ENCODE measurements around the gene CREG2. TPM values are rescaled to one million over a fixed set of nuclear protein-coding genes. Genes with fewer than 3 reads are reported as not detected.

The CREG2 gene
- total RNA-seq = not detected

GRCh38 chr2:101387151-101387834, at the start of gene CREG2:
Gene CREG2 (minus strand): TSS chr2:101387503. CDS start chr2:101387457, 46 bp downstream.
- ATAC-seq = peak; percentile 18 to 47
- Histone ChIP-seq H3K4me3 (peak within 1 kb of the TSS; percentile 34 to 48 (median 41)), H3K36me3 (no peaks in the 10 kb centered on the region), H3K4me1 (peaks cover 0 to 6% of the 10 kb centered on the region in 2 donors), H3K27ac (no peak within 1 kb of the TSS), H3K27me3 (peaks cover 21 to 33% (median 31%) of the 10 kb centered on the region in 3 donors), H3K9me3 (no peaks in the 10 kb centered on the region)
- DNase-seq = peak in 1 of 2 donors; percentile 19
- no peak for TF ChIP-seq POLR2A (IDR thresholded peaks at IDR 0.05)
- peak in 3 of 5 experiments; percentile 27 to 47 (median 27) for TF ChIP-seq CTCF (IDR thresholded peaks at IDR 0.05 in 4 of 5, conservative IDR thresholded peaks at IDR 0.05 in 1 of 5)
- intact Hi-C loops (cut with DNase I; ENCODE audit: low total_unique reads) (no loop called here), in situ Hi-C loops (cut with MboI; ENCODE audit: low sequenced_read_pairs in 4 of 4) (no loop called here)

GRCh38 chr2:101435001-101435862, 47.9 kb upstream of the CREG2 start:
- H3K27me3 ChIP-seq = no peaks in the 10 kb centered on the region
- no peaks in the 10 kb centered on the region for H3K9me3 ChIP-seq
- H3K4me1 ChIP-seq = no peaks in the 10 kb centered on the region
- no peak overlapping the region for H3K27ac ChIP-seq
- in situ Hi-C loops (cut with MboI; ENCODE audit: low sequenced_read_pairs in 4 of 4) = no loop called here
- intact Hi-C loops (cut with DNase I; ENCODE audit: low total_unique reads) = no loop called here
- DNase-seq (no peak), ATAC-seq (no peak)
- H3K4me3 ChIP-seq = no peak overlapping the region
- no peaks in the 10 kb centered on the region for H3K36me3 ChIP-seq
- TF ChIP-seq CTCF (IDR thresholded peaks at IDR 0.05 in 4 of 5, conservative IDR thresholded peaks at IDR 0.05 in 1 of 5) (no peak), POLR2A (IDR thresholded peaks at IDR 0.05) (no peak)

- no peak for DNase-seq
- no peaks in the 10 kb centered on the region for H3K9me3 ChIP-seq
- no peak for TF ChIP-seq POLR2A (IDR thresholded peaks at IDR 0.05)
- TF ChIP-seq CTCF (IDR thresholded peaks at IDR 0.05 in 4 of 5, conservative IDR thresholded peaks at IDR 0.05 in 1 of 5) = no peak
- intact Hi-C loops (cut with DNase I; ENCODE audit: low total_unique reads) = no loop called here
- H3K27ac ChIP-seq = no peak overlapping the region
- no peaks in the 10 kb centered on the region for H3K36me3 ChIP-seq
- no peak for ATAC-seq
- peaks cover 6% of the 10 kb centered on the region in 2 donors for H3K4me1 ChIP-seq
- no peak overlapping the region for H3K4me3 ChIP-seq
- in situ Hi-C loops (cut with MboI; ENCODE audit: low sequenced_read_pairs in 4 of 4) = no loop called here
- no peaks in the 10 kb centered on the region for H3K27me3 ChIP-seq
Measured at GRCh38 chr2:101433465-101433864, 46.2 kb upstream of the CREG2 start.

GRCh38 chr2:101432411-101433181, 45.3 kb upstream of the CREG2 start:
- peak in 1 of 2 donors; percentile 38 for DNase-seq
- no peak overlapping the region for H3K27ac ChIP-seq
- H3K4me3 ChIP-seq = no peak overlapping the region
- in situ Hi-C loops (cut with MboI; ENCODE audit: low sequenced_read_pairs in 4 of 4) (no loop called here), intact Hi-C loops (cut with DNase I; ENCODE audit: low total_unique reads) (no loop called here)
- H3K9me3 ChIP-seq = no peaks in the 10 kb centered on the region
- TF ChIP-seq CTCF (IDR thresholded peaks at IDR 0.05 in 4 of 5, conservative IDR thresholded peaks at IDR 0.05 in 1 of 5) (no peak), POLR2A (IDR thresholded peaks at IDR 0.05) (no peak)
- H3K4me1 ChIP-seq = peaks cover 9 to 11% of the 10 kb centered on the region in 2 donors
- H3K27me3 ChIP-seq = no peaks in the 10 kb centered on the region
- peak in 1 of 2 donors; percentile 21 for ATAC-seq
- H3K36me3 ChIP-seq = no peaks in the 10 kb centered on the region

Measured in gastrocnemius medialis (tissue), 4 donors.